HG03175 (cell line): ENCODE results near the gene MRGPRG.

Source experiments
- ATAC-seq: cut with Tn5 transposase; IDR thresholded peaks from one replicate; pipeline ENCODE4 v1.9.1; 2021; ENCODE audit warnings: mild to moderate bottlenecking, moderate library complexity; ENCODE audit not compliant: unreplicated experiment

MRGPRG gene

DNA sequence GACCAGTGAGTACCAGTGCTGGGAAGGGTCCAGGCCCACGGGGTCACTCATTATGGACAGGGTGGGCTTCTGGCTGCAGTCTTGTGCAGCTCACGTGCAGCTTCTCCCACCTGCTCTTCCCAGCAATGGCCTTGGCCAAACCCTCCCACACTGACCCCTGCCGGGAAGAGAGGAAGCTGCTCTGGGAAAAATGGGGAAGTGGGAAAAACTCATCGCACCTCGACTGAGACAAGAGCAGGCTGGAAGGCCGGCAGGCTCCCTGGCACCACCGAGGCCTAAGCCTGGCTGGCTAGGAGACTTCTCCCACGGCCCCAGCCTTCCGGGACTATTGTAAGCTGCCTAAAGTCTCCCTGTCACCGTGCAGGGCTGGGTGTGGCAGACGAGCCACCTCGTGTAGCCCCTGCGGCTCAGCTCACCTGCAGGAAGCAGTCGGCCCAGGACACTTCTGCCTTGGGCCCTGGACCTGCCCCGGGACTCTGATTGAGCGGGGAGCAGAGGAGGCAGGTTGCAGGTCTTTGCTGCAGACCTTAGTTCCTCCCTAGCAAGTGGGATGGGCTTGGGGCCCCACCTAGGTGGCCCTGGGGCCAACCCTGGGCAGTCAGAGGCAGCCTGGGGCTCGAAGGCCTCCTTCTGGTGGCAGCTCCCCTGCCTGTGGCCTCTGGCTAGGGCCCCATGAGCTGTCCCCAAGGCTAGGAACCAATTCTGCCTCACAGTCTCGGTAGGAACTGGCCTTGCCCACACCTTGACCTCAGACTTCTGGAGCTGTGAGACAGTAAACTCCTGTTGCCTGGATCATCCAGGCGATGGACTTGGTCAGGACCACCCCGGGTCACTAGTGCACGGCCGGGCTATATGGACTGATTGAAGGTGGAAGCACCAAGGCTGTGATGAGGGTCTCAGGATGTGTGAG lies 23.1 kb downstream of the MRGPRG start:
- ATAC-seq = no peak

DNA sequence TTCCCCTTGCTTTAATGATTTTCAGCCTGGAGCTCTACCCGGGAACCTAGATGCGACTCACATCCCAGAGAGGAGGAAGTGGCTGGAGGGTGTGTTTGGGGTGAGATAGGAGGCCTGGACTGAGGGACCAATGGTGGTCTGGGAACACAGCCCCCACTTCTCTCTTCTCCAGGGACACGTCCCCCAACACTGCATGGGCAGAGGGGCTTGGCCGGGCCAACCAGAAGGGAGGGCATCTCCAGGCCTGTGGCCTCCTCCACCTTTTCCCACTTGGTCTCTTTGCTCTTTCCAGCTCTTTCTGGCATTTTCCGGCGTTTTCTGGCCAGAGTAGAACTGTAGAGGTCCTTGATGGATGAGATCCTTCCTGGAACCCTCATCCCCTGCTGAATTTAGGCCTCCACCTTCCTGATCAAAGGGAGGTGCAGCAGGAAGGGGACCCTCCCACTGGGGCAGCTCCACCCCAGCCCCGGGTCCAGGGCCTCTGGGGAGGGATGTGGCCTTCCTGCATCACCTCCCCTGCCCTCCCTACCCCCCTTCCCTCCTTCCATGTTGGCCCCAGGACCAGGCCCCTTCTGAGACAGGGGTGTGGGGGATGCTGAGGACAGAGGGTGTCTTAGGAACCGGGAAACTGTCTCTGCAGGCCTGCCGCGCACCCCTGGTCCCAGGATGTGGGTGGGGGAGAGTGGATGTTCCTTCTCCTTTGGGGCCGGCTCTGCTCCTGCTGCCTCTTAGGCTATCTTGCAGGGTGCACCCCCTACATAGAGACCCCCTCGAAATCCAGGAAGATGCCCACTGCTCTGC lies 24.4 kb downstream of the MRGPRG start:
- no peak for ATAC-seq

DNA sequence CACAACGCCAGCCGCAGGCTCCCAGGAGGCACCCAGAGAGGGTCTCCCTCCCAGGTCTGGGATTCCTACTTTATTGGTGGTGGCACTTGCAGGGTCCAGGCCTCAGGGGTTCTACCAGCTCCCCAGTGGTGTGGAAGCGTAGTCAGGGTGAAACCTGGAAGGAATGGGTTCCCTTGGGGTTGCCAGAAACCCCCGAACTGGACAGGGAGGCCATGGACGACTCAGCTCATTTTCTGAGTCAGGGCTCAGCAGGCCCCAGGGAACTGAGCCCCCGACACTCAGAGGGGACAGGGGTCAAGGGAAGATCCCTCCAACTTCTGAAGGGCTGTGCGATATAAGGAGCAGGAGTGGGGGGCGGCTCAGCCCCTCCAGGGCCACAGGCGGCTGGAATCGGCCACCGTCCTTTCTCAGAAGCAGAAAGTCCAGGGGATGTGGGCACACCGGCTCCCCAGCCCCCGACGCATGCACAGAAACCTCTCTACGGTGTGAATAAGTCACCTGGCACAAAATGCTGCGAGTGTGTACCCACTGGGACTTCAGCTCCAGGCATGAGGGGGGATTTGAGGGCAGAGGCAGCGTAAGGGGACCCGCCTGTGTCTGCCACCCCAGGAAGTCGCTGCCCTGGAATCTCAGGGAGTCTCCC lies 25.1 kb downstream of the MRGPRG start:
- no peak for ATAC-seq

DNA sequence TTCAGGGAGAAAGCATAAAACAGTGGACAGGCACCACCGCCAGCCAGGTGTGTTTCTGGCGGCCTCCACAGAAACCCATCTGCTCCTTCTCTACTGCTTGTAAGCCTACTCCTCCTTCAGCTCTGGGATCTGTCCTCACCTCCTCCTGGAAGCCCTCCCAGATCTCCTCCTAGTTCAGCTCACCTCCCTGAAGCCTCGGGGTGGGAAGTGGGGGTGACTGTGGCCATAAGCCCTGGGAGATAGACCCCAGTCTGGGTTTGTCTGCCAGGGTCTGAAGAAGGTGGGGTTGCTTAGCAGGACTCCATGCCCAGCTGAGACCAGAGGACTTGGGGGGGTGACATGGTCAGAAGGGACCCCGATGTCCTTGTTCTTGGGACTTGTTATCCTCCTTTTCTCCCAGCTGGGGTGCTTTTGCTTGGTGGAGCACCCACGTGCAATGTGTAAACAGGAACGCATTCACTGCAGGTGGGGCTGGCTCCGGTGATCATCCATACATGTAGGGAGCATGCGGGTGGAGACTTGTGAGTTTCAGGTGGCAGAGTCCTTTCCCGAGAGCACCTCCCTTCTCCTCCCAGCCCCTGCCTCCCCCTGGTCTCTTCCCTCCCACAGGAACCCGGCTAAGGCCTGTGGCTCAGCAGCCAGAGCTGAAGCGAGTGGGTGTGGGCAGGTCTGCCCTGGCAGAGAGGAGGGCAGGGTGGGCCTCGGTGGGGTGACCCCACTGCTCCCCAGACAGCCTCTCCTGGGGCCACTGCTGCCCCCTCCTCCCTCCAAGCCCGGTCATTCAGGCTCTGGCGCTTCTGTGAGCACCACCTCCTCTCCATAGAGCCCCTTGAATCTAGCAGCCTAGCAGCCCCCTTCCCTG lies 25.9 kb downstream of the MRGPRG start:
- ATAC-seq = no peak

DNA sequence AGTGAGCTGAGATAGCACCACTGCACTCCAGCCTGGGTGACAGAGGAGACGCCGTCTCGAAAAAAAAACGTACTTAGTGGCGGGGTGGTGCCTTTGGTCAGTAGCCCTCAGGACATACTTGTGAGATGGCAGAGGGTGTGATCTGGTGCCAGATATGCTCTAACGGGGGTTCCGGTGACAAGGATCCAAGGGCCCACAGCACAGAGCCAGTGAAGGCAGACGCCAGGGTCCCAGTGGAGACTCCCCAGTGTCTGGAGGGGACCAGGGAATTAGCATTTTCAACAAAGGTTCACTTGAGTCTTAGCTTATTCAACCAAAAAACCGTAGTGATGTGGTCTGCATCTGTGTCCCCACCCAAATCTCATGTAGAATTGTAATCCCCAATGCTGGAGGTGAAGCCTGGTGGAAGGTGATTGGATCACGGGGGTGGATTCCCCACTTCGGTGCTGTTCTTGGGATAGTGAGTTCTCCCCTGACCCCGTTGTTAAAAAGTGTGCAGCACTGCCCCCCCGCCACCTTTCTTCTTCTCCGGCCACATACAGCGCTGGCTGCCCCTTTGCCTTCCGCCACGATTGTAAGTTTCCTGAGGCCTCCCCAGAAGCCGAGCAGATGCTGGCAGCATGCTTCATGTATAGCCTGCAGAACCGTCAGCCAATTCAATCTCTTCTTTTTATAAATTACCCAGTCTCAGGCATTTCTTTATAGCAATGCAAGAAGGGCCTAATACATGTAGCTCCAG lies 26.9 kb downstream of the MRGPRG start:
- ATAC-seq = no peak

DNA sequence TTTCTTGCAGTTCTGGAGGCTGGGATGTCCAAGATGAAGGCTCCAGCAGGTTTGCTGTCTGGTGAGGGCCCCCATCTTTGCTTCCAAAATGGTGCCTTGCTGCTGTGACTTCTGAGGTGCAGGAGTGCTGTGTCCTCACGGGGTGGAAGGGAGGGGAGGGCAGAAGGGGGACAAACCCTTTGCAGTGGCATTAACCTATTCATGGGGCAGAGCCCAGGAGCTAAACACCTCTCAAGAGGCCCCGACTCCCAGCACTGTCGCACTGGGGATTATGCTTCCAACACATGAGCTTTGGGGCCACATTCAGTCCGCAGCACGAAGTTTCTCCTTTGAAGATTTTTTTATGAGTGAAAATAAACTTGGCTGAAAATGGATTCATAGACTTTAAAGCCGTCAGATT lies 28.0 kb downstream of the MRGPRG start:
- no peak for ATAC-seq

DNA sequence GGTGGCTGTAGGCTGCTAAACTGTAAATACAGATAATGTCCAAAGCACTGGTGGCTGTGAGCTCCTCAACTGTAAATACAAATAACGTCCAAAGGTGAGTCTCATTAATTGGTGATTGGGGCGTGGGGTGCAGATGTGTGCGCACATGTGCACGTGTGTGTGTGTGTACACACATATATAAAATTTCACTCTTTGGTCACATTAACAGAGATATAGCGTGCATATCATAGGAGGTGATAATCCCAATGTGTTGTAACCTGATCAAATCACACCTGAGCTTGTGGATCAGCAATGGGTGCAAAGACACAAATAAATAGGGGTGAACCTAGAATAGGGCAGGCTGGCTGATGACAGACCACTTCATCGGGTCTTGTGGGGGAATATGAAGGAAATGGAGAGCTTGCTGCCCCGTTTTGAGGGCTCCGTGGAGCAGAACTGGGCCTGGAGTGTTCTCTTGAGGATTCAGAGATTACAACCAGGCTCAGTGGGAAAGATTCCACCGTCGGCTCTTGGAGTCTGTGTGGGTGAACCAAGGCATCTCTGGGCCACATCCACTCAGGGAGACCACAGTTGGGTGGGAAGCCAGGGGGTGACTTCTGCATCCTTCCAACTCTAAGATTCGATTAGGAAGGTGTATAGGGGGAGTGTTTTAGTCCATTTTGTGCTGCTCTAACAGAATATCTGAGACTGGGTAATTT lies 28.6 kb downstream of the MRGPRG start:
- ATAC-seq = no peak

DNA sequence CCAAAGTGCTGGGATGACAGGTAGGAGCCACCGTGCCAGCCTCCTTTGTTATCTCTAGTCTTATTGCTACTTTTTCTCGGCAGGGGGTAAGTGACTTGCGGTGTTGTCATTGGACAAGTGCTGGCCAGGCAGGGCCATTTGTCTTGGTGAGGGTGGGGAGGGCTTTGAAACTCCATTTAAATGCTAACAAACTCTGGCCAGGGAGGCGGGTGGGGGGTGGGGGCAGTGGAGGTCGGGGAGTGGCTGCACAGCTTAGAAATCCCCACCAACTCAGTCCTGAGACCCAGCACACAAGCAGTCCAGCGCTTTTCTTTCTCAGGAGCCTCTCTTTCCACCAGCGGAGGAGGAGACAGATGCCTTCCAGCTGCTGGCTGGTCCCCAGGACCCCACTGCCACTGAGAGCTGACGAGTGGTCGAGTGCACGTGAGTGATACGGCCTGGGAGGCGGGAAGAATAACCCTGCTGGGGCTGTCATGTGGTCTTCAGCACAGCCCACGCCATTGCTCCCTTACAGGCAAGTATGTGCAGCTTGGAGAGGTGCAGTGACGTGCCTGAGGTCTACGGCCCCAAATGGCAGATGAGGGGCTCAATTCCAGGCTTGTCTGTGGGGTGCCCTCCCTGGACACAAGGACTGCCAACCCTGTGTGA lies 29.3 kb downstream of the MRGPRG start:
- no peak for ATAC-seq

DNA sequence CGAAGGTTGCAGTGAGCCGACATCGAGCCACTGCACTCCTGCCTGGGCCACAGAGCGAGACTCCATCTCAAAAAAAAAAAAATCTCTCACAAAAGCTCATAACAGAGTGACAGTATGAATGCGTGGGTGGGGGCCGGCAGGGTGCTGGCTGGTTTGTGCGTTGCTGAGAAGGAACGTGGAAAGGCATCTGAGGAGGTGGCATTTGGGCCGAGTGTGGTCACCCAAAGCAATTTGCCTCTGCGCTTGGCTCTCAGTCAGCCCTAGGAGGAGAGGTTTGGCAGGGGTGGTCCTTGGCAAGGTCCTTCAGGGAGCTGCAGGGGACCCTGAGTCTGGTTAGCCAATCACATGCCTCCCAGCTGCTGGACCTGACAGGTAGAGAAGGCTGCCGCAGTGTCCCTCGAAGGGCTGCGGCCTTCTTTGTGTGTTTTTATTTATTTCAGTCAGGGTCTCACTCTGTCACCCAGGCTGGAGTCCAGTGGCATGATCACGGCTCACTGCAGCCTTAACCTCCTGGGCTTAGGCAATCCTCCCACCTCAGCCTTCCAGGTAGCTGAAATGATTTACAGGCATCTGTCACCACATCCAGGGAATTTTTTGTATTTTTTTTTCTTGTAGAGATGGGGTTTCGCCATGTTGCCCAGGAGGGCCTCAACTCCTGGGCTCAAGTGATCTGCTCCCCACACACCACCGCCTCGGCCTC lies 30.0 kb downstream of the MRGPRG start:
- ATAC-seq = no peak

DNA sequence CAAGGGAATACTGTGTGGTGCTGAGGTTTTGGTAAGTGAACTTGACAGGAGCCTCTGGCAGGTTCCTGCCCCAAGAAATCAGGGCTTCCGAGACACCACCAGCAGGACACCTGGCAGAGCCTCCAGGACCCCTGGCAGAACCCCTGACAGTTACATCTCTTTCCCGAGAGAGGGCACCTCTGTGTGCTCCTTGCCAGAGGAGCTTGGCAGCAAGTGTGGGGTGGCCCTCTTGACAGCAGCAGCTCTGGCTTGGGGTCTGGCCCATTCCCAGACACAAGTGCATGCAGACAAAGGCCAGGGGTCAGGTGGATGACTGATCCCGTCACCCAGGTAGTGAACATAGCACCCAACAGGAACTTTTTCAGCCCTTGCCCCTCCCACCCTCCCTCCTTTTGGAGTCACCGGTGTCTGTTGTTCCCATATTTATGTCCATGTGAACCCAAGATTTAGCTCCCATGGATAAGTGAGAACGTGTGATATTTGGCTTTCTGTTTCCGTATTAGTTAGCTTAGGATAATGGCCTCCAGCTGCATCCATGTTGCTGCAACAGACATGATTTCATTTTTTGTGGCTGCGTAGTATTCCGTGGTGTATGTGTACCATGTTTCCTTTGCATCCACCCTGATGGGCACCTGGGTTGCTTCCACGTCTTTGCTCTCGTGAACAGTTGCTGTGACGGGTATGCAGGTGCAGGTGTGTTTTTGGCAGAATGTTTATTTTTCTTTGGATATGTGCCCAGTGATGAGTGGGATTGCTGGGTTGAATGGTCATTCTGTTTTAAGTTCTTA lies 32.3 kb downstream of the MRGPRG start:
- ATAC-seq = no peak

DNA sequence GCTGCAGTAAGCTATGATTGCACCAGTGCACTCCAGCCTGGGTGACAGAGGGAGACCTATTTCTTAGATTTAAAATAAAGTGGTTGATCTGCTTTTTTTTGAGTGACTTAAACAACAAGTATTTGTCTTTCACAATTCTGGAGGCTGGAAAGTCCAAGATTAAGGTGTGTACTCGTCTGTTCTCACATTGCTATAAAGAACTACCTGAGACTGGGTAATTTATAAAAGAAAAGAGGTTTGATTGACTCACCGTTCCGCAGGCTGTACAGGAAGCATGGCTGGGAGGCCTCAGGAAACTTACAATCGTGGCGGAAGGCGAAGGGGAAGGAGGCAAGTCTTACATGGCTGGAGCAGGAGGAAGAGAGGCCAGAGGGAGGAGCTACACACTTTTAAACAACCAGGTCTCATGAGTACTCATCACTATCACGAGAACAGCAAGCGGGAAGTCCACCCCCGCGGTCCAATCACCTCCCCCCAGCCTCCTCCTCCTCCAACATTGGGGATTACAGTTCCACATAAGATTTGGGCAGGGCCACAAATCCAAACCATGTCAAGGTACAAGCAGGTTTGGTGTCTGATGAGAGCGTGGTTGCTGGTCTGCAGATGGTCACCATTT lies 33.8 kb downstream of the MRGPRG start:
- no peak for ATAC-seq

DNA sequence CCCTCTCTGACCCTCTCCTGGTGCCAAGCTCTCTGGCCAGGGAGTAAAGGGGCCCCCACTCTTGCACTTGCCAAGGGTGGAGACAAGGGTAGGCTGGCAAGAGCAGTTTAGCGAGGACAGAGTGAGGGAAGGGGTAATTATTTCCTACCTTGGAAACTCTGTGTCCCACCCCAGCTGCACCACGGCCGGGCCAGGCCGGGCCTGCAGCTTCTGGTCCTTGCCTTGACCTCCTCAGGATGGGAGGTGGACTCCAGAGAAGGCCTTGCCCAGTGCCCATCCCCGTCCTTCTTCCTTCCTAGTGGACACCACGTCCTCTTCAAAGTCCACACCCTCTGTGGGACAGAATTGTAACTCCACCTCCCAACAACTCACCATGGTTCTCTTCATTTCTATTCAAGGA lies 35.1 kb downstream of the MRGPRG start:
- no peak for ATAC-seq

DNA sequence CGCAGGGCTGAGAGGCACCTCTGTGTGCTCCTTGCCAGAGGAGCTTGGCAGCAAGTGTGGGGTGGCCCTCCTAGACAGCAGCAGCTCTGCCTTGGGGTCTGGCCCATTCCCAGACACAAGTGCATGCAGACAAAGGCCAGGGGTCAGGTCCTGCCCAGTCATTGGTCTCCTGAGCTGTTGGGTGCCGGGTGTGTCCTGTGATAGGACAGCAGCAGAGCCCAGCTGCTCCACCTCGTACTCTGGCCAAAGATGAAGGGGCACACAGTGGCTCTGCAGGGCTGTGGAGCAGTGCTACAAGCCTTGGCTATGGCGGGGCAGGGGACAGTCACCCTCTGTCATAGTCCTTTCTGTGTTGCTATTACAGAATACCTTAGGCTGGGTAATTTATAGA lies 36.2 kb downstream of the MRGPRG start:
- ATAC-seq = no peak

DNA sequence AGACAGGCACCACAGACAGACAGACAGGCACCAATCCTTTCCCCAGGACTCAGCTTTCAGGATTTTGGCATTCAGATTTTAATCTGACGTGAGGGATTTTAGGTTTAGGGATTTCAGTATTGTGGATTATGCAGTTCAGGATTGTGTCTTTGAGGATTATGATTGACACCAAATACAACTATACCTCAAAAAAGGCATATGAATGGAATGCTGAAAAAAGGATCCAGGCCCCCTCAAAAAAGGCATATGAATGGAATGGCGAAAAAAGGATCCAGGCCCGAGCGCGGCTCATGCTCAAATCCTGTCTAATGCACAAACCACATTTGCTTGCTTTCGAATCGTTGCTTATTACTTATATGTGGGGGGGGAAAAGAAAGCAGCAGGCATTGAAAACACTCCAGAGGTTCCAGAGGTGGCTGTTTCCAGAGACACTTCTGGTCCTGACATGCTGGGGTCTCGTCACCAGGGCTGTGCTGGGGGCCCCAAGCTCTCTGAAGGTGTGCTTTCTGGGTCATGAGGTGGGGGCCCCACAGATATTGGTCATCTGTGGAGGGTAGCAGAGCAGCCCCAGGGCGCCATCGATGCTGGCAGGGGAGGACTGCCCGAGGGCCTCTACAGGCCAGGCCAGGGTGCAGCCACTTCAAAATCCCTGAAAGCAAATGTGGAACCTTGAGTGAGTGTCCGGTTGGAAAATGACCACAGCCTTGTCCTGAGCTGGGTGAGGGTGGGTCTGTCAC lies 36.7 kb downstream of the MRGPRG start:
- ATAC-seq = no peak

DNA sequence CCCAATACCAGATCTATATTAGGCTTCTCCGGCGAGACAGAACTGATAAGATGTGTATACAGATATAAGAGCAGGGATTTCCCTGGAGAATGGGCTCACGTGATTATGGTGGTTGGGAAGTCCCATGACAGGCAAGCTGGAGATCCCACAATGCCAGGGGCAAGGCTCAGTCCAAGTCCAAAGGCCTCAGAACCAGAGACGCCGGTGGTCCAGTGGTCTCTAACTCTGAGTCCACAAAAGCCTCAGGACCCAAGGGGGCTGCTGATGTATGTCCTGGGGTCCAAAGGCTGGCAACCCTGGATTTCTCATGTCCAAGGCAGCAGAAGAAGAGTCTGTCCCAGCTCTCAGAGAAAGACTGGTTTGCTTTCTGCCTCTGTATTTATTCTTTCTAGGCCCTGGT lies 37.7 kb downstream of the MRGPRG start:
- ATAC-seq = no peak

DNA sequence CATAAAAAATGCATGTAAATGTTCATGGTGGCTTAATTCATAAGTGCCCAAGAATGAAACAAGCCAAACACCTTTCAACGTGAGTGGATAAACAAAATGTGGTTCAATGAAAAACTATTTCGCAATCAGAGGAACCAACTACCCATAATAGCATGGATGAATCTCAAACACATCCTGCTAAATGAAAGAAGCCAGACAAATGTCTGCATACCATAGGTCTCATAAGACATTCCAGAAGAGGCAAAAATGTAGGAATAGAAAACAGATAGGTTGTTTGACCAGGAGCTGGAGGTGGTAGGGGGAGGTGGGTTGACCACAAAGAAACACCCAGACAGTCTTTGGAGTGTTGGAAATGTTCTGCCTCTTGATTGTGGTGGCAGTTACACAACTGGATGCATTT lies 40.3 kb downstream of the MRGPRG start:
- no peak for ATAC-seq
